WTC11 (cell line): ENCODE measurements around the gene KDM4B. TPM values are rescaled to one million over a fixed set of nuclear protein-coding genes. Genes with fewer than 3 reads are reported as not detected.

ENCODE experiments used
- ATAC-seq: fragments of 200-7000 bp; cut with Tn5 transposase; 2 replicates; pipeline ENCODE4 v1.10.0; 2021; ENCODE audit warnings: mild to moderate bottlenecking, moderate library complexity
- CTCF ChIA-PET: fragments of 300-600 bp; sonication (Branson Sonifier 250); formaldehyde crosslinking; loops from one replicate; lab custom pipeline; 2021; ENCODE audit warnings: antibody characterized with exemption; lab: Charles Lee
- POLR2A ChIA-PET: fragments of 350-600 bp; sonication (Branson Sonifier 250); formaldehyde crosslinking; loops from one replicate; lab custom pipeline; 2021; ENCODE audit warnings: antibody characterized with exemption; lab: Charles Lee
- DNase-seq: peaks from one replicate; pipeline ENCODE4 v3.0.0; 2021; ENCODE audit warnings: low spot score
- H3K27ac Mint-ChIP-seq: 2 replicates; pipeline ENCODE4 v1.8.0; 2021; ENCODE audit warnings: mixed read lengths
- H3K27me3 Mint-ChIP-seq: 2 replicates; pipeline ENCODE4 v1.8.0; 2021; ENCODE audit warnings: low read depth, mild to moderate bottlenecking, moderate library complexity, mixed read lengths
- H3K36me3 Mint-ChIP-seq: 2 replicates; pipeline ENCODE4 v1.8.0; 2021; ENCODE audit warnings: mixed read lengths
- H3K4me1 Mint-ChIP-seq: 2 replicates; pipeline ENCODE4 v1.8.0; 2022; ENCODE audit warnings: mixed read lengths
- H3K4me3 Mint-ChIP-seq: 2 replicates; pipeline ENCODE4 v1.8.0; 2021; ENCODE audit warnings: mild to moderate bottlenecking, moderate library complexity, mixed read lengths
- H3K9me3 Mint-ChIP-seq: 2 replicates; pipeline ENCODE4 v1.8.0; 2021; ENCODE audit warnings: mixed read lengths
- ATF1 ChIP-seq: sonication (generic); formaldehyde crosslinking; IDR thresholded peaks from 2 replicates; pipeline ENCODE4 v1.8.1; 2023; ENCODE audit warnings: mild to moderate bottlenecking, moderate library complexity, missing genetic modification reagents
- CDX4 ChIP-seq: fragments of 250-450 bp; sonication (Bioruptor Pico); IDR thresholded peaks from 2 replicates; pipeline ENCODE4 v1.9.0; 2021; ENCODE audit warnings: moderate library complexity, mild to moderate bottlenecking, inconsistent platforms, borderline replicate concordance
- CREM ChIP-seq: sonication (generic); formaldehyde crosslinking; IDR thresholded peaks from 2 replicates; pipeline ENCODE4 v1.8.1; 2022; ENCODE audit warnings: mild to moderate bottlenecking, missing genetic modification reagents, moderate library complexity
- EMX1 ChIP-seq: fragments of 250-450 bp; sonication (Bioruptor Pico); IDR thresholded peaks from 2 replicates; pipeline ENCODE4 v1.8.0; 2021; ENCODE audit warnings: mild to moderate bottlenecking
- HMGXB4 ChIP-seq: sonication (generic); formaldehyde crosslinking; IDR thresholded peaks from 2 replicates; pipeline ENCODE4 v1.8.1; 2023; ENCODE audit warnings: mild to moderate bottlenecking, moderate library complexity, missing genetic modification reagents
- KAT7 ChIP-seq: sonication (generic); formaldehyde crosslinking; IDR thresholded peaks from 2 replicates; pipeline ENCODE4 v1.8.1; 2023; ENCODE audit warnings: missing genetic modification reagents, mild to moderate bottlenecking, borderline replicate concordance
- MXD4 ChIP-seq: fragments of 250-450 bp; sonication (Bioruptor Pico); IDR thresholded peaks from 2 replicates; pipeline ENCODE4 v1.8.0; 2021; ENCODE audit warnings: mild to moderate bottlenecking, moderate library complexity, borderline replicate concordance
- NFATC4 ChIP-seq: fragments of 250-450 bp; sonication (Bioruptor Pico); IDR thresholded peaks from 2 replicates; pipeline ENCODE4 v1.9.0; 2021; ENCODE audit warnings: mild to moderate bottlenecking
- NR1H2 ChIP-seq: sonication (generic); formaldehyde crosslinking; IDR thresholded peaks from 2 replicates; pipeline ENCODE4 v1.9.0; 2021; ENCODE audit warnings: mild to moderate bottlenecking, moderate library complexity, missing genetic modification reagents
- NR3C1 ChIP-seq: sonication (generic); formaldehyde crosslinking; conservative IDR thresholded peaks from 2 replicates; pipeline ENCODE4 v1.8.1; 2023; ENCODE audit warnings: low read depth, mild to moderate bottlenecking, missing genetic modification reagents
- OVOL2 ChIP-seq: fragments of 250-450 bp; sonication (Bioruptor Pico); IDR thresholded peaks from 2 replicates; pipeline ENCODE4 v1.9.0; 2021; ENCODE audit warnings: mild to moderate bottlenecking, borderline replicate concordance
- PREB ChIP-seq: sonication (generic); formaldehyde crosslinking; IDR thresholded peaks from 2 replicates; pipeline ENCODE4 v1.8.1; 2022; ENCODE audit warnings: mild to moderate bottlenecking, missing genetic modification reagents, moderate library complexity, borderline replicate concordance
- SMAD4 ChIP-seq: sonication (generic); formaldehyde crosslinking; IDR thresholded peaks from 2 replicates; pipeline ENCODE4 v1.8.0; 2022; ENCODE audit warnings: mild to moderate bottlenecking, missing genetic modification reagents
- STAT6 ChIP-seq: sonication (generic); formaldehyde crosslinking; conservative IDR thresholded peaks from 2 replicates; pipeline ENCODE4 v1.8.1; 2023; ENCODE audit warnings: mild to moderate bottlenecking, low read depth, missing genetic modification reagents, moderate library complexity
- TEAD4 ChIP-seq: sonication (generic); formaldehyde crosslinking; IDR thresholded peaks from 2 replicates; pipeline ENCODE4 v1.8.0; 2022; ENCODE audit warnings: mild to moderate bottlenecking, missing genetic modification reagents
- ZBTB21 ChIP-seq: sonication (generic); formaldehyde crosslinking; IDR thresholded peaks from 2 replicates; pipeline ENCODE4 v1.8.1; 2023; ENCODE audit warnings: mild to moderate bottlenecking, missing genetic modification reagents, borderline replicate concordance
- ZBTB43 ChIP-seq: sonication (generic); formaldehyde crosslinking; IDR thresholded peaks from 2 replicates; pipeline ENCODE4 v1.8.1; 2023; ENCODE audit warnings: mild to moderate bottlenecking, missing genetic modification reagents
- ZNF121 ChIP-seq: sonication (generic); formaldehyde crosslinking; IDR thresholded peaks from 2 replicates; pipeline ENCODE4 v1.8.0; 2023; ENCODE audit warnings: missing genetic modification reagents
- ZNF219 ChIP-seq: sonication (generic); formaldehyde crosslinking; IDR thresholded peaks from 2 replicates; pipeline ENCODE4 v1.8.0; 2023; ENCODE audit warnings: missing genetic modification reagents, mild to moderate bottlenecking, borderline replicate concordance
- ZNF232 ChIP-seq: sonication (generic); formaldehyde crosslinking; IDR thresholded peaks from 2 replicates; pipeline ENCODE4 v1.8.0; 2022; ENCODE audit warnings: mild to moderate bottlenecking, missing genetic modification reagents
- ZNF423 ChIP-seq: fragments of 250-450 bp; sonication (Bioruptor Pico); IDR thresholded peaks from 2 replicates; pipeline ENCODE4 v2.1.2; 2022; ENCODE audit warnings: mild to moderate bottlenecking, moderate library complexity
- ZNF671 ChIP-seq: fragments of 250-450 bp; sonication (Bioruptor Pico); IDR thresholded peaks from 2 replicates; pipeline ENCODE4 v1.8.0; 2021; ENCODE audit warnings: mild to moderate bottlenecking
- total RNA-seq: library from RNA; stranded (reverse); gene quantifications from 3 replicates; pipeline ENCODE4 v1.2.3, GENCODE V29; 2021
- TF ChIP-seq, protein P1 (sequence below): sonication (generic); formaldehyde crosslinking; conservative IDR thresholded peaks from 2 replicates; pipeline ENCODE4 v1.8.1; 2022; ENCODE audit warnings: mild to moderate bottlenecking, missing genetic modification reagents
- TF ChIP-seq, protein P2 (sequence below): fragments of 250-450 bp; sonication (Bioruptor Pico); IDR thresholded peaks from 2 replicates; pipeline ENCODE4 v1.8.0; 2021; ENCODE audit warnings: mild to moderate bottlenecking

Gene KDM4B
- total RNA-seq, 1 experiment from 2014 or later, result 43.2 TPM

DNA sequence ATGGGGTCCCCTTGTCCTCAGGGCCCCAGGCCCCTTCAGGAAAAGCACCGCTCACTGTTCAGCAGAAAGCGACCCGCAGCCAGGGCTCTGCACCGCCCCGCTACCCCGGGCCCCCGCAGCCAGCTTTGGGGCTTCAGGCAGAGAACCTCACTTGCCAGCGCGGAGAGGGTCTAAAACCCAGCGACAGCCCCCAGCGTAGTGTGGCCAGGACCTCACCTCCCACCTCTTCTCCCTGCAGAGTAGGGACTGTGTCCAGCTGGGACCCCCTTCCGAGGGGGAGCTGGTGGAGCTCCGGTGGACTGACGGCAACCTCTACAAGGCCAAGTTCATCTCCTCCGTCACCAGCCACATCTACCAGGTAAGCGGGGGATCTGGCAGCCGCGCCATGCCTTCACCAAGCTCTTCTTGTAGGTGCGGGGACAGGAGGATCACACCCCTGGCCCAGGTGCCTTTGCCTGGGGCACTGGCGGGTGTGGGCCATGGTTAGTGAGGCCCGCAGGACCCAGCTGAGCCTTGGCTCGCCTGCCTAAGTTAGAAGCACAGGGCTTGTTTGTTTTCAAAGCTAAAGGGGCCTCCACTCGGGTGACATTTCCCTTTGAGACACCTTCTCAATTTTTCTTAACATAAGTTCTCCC is 175.7 kb downstream of the KDM4B start:
- Mint-ChIP-seq H3K27me3 (no peaks in the 10 kb centered on the region), H3K27ac (no peak overlapping the region), H3K4me3 (no peak overlapping the region), H3K9me3 (no peaks in the 10 kb centered on the region), H3K4me1 (no peaks in the 10 kb centered on the region), H3K36me3 (peaks cover 7% of the 10 kb centered on the region)
- TF ChIP-seq SMAD4 (CRISPR knock-in tag) (no peak), ZNF219 (CRISPR knock-in tag) (no peak), ZBTB43 (no peak), ZNF671 (CRISPR knock-in tag) (no peak), OVOL2 (CRISPR knock-in tag) (no peak), NFATC4 (CRISPR knock-in tag) (no peak), CDX4 (CRISPR knock-in tag) (no peak), ATF1 (CRISPR knock-in tag) (no peak), ZNF232 (CRISPR knock-in tag) (no peak), NR1H2 (no peak), CREM (CRISPR knock-in tag) (no peak), NR3C1 (CRISPR knock-in tag) (no peak), ZNF121 (CRISPR knock-in tag) (no peak), MXD4 (no peak), ZNF423 (CRISPR knock-in tag) (no peak), HMGXB4 (no peak), PREB (no peak)
- TF ChIP-seq, protein P1, sequence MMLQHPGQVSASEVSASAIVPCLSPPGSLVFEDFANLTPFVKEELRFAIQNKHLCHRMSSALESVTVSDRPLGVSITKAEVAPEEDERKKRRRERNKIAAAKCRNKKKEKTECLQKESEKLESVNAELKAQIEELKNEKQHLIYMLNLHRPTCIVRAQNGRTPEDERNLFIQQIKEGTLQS, result no peak
- DNase-seq (no peak), ATAC-seq (no peak)
- CTCF ChIA-PET, result interaction anchor here (1.6 to 2.8 kb wide), 5 partner anchors 10 to 96 kb away, joined by 5 to 18 read pairs (median 10); no protein-coding TSS in a partner anchor
- POLR2A ChIA-PET, result interaction anchor here (0.7 kb wide), 1 partner anchor 48 kb away, joined by 4 read pairs; no protein-coding TSS in a partner anchor

GRCh38 chr19:5145521-5146511 is 176.9 kb downstream of the KDM4B start:
- Mint-ChIP-seq H3K27me3 (no peaks in the 10 kb centered on the region), H3K36me3 (peaks cover 7% of the 10 kb centered on the region), H3K9me3 (no peaks in the 10 kb centered on the region), H3K4me1 (peaks cover 5% of the 10 kb centered on the region; the same call in 1 of the 2 replicates), H3K27ac (no peak overlapping the region; the same call in 1 of the 2 replicates), H3K4me3 (no peak overlapping the region)
- ATAC-seq, result no peak
- CTCF ChIA-PET, result interaction anchor here (0.7 to 2.8 kb wide), 8 partner anchors 8 to 145 kb away, joined by 3 to 18 read pairs (median 6); no protein-coding TSS in a partner anchor
- peak; percentile 10 for DNase-seq
- POLR2A ChIA-PET, result interaction anchor here (1.1 kb wide), 1 partner anchor 48 kb away, joined by 3 read pairs; no protein-coding TSS in a partner anchor
- TF ChIP-seq, protein P2, sequence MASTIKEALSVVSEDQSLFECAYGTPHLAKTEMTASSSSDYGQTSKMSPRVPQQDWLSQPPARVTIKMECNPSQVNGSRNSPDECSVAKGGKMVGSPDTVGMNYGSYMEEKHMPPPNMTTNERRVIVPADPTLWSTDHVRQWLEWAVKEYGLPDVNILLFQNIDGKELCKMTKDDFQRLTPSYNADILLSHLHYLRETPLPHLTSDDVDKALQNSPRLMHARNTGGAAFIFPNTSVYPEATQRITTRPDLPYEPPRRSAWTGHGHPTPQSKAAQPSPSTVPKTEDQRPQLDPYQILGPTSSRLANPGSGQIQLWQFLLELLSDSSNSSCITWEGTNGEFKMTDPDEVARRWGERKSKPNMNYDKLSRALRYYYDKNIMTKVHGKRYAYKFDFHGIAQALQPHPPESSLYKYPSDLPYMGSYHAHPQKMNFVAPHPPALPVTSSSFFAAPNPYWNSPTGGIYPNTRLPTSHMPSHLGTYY (CRISPR knock-in tag), result no peak
- TF ChIP-seq ZBTB21, result no peak
- TF ChIP-seq KAT7 (CRISPR knock-in tag), result no peak
- TF ChIP-seq ATF1 (CRISPR knock-in tag), result no peak
- no peak for TF ChIP-seq STAT6 (CRISPR knock-in tag)
- TF ChIP-seq TEAD4 (CRISPR knock-in tag), result no peak
- TF ChIP-seq ZNF671 (CRISPR knock-in tag), result no peak
- TF ChIP-seq ZNF232 (CRISPR knock-in tag), result no peak
- TF ChIP-seq OVOL2 (CRISPR knock-in tag), result no peak
- no peak for TF ChIP-seq EMX1
- no peak for TF ChIP-seq SMAD4 (CRISPR knock-in tag)
- TF ChIP-seq NR1H2, result no peak
